Psoas muscle (tissue), 8 donors: ENCODE measurements around the gene RNH1. TPM values are rescaled to one million over a fixed set of nuclear protein-coding genes. Genes with fewer than 3 reads are reported as not detected.

ENCODE experiments used
- ATAC-seq, 4 donors: fragments of 200-7000 bp; cut with Tn5 transposase; one replicate each; pipeline ENCODE4 v1.9.1; 2020; ENCODE audit warnings: moderate library complexity in 3 of 4, mild to moderate bottlenecking in 2 of 4
- DNase-seq, 2 donors: peaks; one replicate each; pipeline ENCODE4 v3.0.0-alpha.2; 2020
- H3K27ac ChIP-seq: fragments of 200-600 bp; one replicate; pipeline ENCODE4 v1.8.0; 2022
- H3K27me3 ChIP-seq, 3 donors: fragments of 200-600 bp in 1 of 3; one replicate each; pipeline versions ENCODE4 v1.6.1 to v1.8.0; 2013 to 2022; ENCODE audit warnings: low read length in 2 of 3, mild to moderate bottlenecking in 2 of 3, moderate library complexity in 1 of 3; ENCODE audit not compliant: insufficient read depth in 3 of 3
- H3K36me3 ChIP-seq, 2 donors: fragments of 200-600 bp in 1 of 2; one replicate each; pipeline versions ENCODE4 v1.6.1 to v1.8.0; 2013 to 2022; ENCODE audit warnings: low read depth in 1 of 2, mild to moderate bottlenecking in 1 of 2, moderate library complexity in 1 of 2; ENCODE audit not compliant: insufficient read depth in 1 of 2
- H3K4me1 ChIP-seq: fragments of 200-600 bp; one replicate; pipeline ENCODE4 v1.8.0; 2022
- H3K4me3 ChIP-seq: fragments of 200-600 bp; one replicate; pipeline ENCODE4 v1.8.0; 2022; ENCODE audit warnings: mild to moderate bottlenecking
- H3K9me3 ChIP-seq: fragments of 200-600 bp; one replicate; pipeline ENCODE4 v1.8.0; 2022
- CTCF ChIP-seq: fragments of 200-600 bp; IDR thresholded peaks from one replicate; pipeline ENCODE4 v1.8.0; 2022; ENCODE audit warnings: antibody characterized with exemption
- WGBS, 3 donors: extraction: QIAGEN DNeasy Blood & Tissue Kit; methylation state at CpG; one replicate each; pipeline versions ENCODE4 v1.1.6 to v1.1.7; 2013; 5-methylcytosine and 5-hydroxymethylcytosine counted together
- intact Hi-C, 2 donors: fragments of 100-400 bp; cut with DNase I; formaldehyde crosslinking; loops; one replicate each; pipeline versions ENCODE4 v1.11.0 to v1.14.2; 2022
- polyA plus RNA-seq, 3 donors: library from polyadenylated mRNA; stranded (reverse); fragments of 200-250 nt; gene quantifications; one replicate each; pipeline ENCODE4 v1.2.3, GENCODE V29; 2013
- total RNA-seq, 4 donors: library from RNA; stranded (reverse); fragmentation: NEBNext Ultra II Directional in 2 of 4; extraction: Animal tissue kit (Norgen Biotek cat#: 25700) in 2 of 4; gene quantifications; one replicate each; pipeline versions ENCODE4 v1.2.1 to v1.2.4, GENCODE V29; 2021 to 2023
- donor health status: healthy with polysubstance abuse.
- donor health status: DM: no; HTN: no; CAD: no; lungs with moderate emphysema.
- donor health status: Bipolar disorder and iron deficiency.
- donor health status: healthy.
- donor health status: DM: yes; HTN: yes; CAD: no.
- donor health status: DM: no; HTN: no; CAD: no.
- donor health status: DM: no; HTN: no; CAD: no.
- donor health status: DM: yes; HTN: yes; CAD: no.

Gene RNH1
- total and polyA plus RNA-seq, 7 donors: 103 to 181 (median 106) TPM

GRCh38 chr11:492427-493226, 14.4 kb downstream of the RNH1 start:
- Histone ChIP-seq H3K4me3 (no peak overlapping the region), H3K36me3 (peaks cover 3 to 82% of the 10 kb centered on the region in 2 donors), H3K4me1 (no peaks in the 10 kb centered on the region), H3K27me3 (no peaks in the 10 kb centered on the region), H3K9me3 (no peaks in the 10 kb centered on the region), H3K27ac (no peak overlapping the region)
- TF ChIP-seq CTCF: no peak
- intact Hi-C loops: loop anchor here in 1 of 2 donors (5.0 kb wide), 1 partner anchor 35 kb away; no protein-coding TSS in a partner anchor
- peak in 1 of 2 donors; percentile 49 for DNase-seq
- WGBS, 3 donors: 81 to 84% (median 82%) methylated on average over 32 of the region's 32 CpGs
- no peak for ATAC-seq

- H3K36me3 ChIP-seq: peaks cover 3 to 70% of the 10 kb centered on the region in 2 donors
- H3K4me3 ChIP-seq: no peak overlapping the region
- DNase-seq: no peak
- no peaks in the 10 kb centered on the region for H3K9me3 ChIP-seq
- 85 to 90% (median 87%) methylated on average over 6 to 7 of the region's 7 CpGs for WGBS, 3 donors
- H3K4me1 ChIP-seq: no peaks in the 10 kb centered on the region
- H3K27ac ChIP-seq: no peak overlapping the region
- intact Hi-C loops: loop anchor here in 1 of 2 donors (5.0 kb wide), 1 partner anchor 34 kb away; no protein-coding TSS in a partner anchor
- H3K27me3 ChIP-seq: no peaks in the 10 kb centered on the region
- no peak for ATAC-seq
- TF ChIP-seq CTCF: no peak
Observed at GRCh38 chr11:491358-491757, 15.7 kb downstream of the RNH1 start.

GRCh38 chr11:490930-491260, 16.1 kb downstream of the RNH1 start:
- no peaks in the 10 kb centered on the region for H3K9me3 ChIP-seq
- TF ChIP-seq CTCF: no peak
- no peak for DNase-seq
- H3K36me3 ChIP-seq: peaks cover 3 to 65% of the 10 kb centered on the region in 2 donors
- intact Hi-C loops: loop anchor here in 1 of 2 donors (5.0 kb wide), 1 partner anchor 34 kb away; no protein-coding TSS in a partner anchor
- H3K4me1 ChIP-seq: no peaks in the 10 kb centered on the region
- H3K27ac ChIP-seq: no peak overlapping the region
- H3K27me3 ChIP-seq: no peaks in the 10 kb centered on the region
- no peak overlapping the region for H3K4me3 ChIP-seq
- 92 to 93% (median 93%) methylated on average over 12 to 15 of the region's 15 CpGs for WGBS, 3 donors
- ATAC-seq: no peak

GRCh38 chr11:490186-490929, 16.7 kb downstream of the RNH1 start:
- intact Hi-C loops: loop anchor here in 1 of 2 donors (5.0 kb wide), 1 partner anchor 33 kb away; no protein-coding TSS in a partner anchor
- TF ChIP-seq CTCF: no peak
- Histone ChIP-seq H3K27ac (no peak overlapping the region), H3K9me3 (no peaks in the 10 kb centered on the region), H3K4me1 (no peaks in the 10 kb centered on the region), H3K27me3 (no peaks in the 10 kb centered on the region), H3K4me3 (no peak overlapping the region), H3K36me3 (peaks cover 3 to 60% of the 10 kb centered on the region in 2 donors)
- peak in 1 of 2 donors; percentile 39 for DNase-seq
- 92 to 95% (median 92%) methylated on average over 34 to 38 of the region's 38 CpGs for WGBS, 3 donors
- ATAC-seq: no peak
